ENCODE data around the gene AHNAK2. TPM values are rescaled to one million over a fixed set of nuclear protein-coding genes. Genes with fewer than 3 reads are reported as not detected.

AHNAK2 gene
- total and polyA plus RNA-seq, 2 experiments from 2014 or later = 1.8 to 4.6 TPM

- H3K27me3 ChIP-seq = no peaks in the 10 kb centered on the region
- H3K4me3 ChIP-seq = no peak overlapping the region
- H3K9me3 ChIP-seq (ENCODE audit: low read depth) = no peaks in the 10 kb centered on the region
- no peak overlapping the region for H2AFZ ChIP-seq
- H3K4me2 ChIP-seq = no peak overlapping the region
- H3K4me1 ChIP-seq (ENCODE audit: insufficient read depth) = no peaks in the 10 kb centered on the region
- H3K36me3 ChIP-seq (replicated peaks; ENCODE audit: insufficient read depth, low read depth) = no peaks in the 10 kb centered on the region
- TF ChIP-seq, protein P1, sequence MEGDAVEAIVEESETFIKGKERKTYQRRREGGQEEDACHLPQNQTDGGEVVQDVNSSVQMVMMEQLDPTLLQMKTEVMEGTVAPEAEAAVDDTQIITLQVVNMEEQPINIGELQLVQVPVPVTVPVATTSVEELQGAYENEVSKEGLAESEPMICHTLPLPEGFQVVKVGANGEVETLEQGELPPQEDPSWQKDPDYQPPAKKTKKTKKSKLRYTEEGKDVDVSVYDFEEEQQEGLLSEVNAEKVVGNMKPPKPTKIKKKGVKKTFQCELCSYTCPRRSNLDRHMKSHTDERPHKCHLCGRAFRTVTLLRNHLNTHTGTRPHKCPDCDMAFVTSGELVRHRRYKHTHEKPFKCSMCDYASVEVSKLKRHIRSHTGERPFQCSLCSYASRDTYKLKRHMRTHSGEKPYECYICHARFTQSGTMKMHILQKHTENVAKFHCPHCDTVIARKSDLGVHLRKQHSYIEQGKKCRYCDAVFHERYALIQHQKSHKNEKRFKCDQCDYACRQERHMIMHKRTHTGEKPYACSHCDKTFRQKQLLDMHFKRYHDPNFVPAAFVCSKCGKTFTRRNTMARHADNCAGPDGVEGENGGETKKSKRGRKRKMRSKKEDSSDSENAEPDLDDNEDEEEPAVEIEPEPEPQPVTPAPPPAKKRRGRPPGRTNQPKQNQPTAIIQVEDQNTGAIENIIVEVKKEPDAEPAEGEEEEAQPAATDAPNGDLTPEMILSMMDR (IDR thresholded peaks at IDR 0.05; ENCODE audit: poor library complexity) = no peak
- no peak for TF ChIP-seq EZH2 (IDR thresholded peaks at IDR 0.05; ENCODE audit: borderline replicate concordance)
- no peak for TF ChIP-seq EZH2phosphoT487 (IDR thresholded peaks at IDR 0.05; ENCODE audit: low read depth, severe bottlenecking, unreplicated experiment)
- H3K27ac ChIP-seq = no peak overlapping the region
- H3K9me2 ChIP-seq (replicated peaks; ENCODE audit: insufficient read depth) = no peaks in the 10 kb centered on the region
- peaks cover 21% of the 10 kb centered on the region for H3K79me2 ChIP-seq
- DNase-seq (ENCODE audit: low spot score) = no peak
- 94% methylated on average over 21 of the region's 21 CpGs for WGBS (ENCODE audit: low lambda C conversion rate, missing lambda C conversion rate)
- no peaks in the 10 kb centered on the region for H4K20me1 ChIP-seq (ENCODE audit: insufficient read depth, poor library complexity, severe bottlenecking)
Observed at GRCh38 chr14:105005929-105006830, 28.0 kb upstream of the AHNAK2 start.

DNA sequence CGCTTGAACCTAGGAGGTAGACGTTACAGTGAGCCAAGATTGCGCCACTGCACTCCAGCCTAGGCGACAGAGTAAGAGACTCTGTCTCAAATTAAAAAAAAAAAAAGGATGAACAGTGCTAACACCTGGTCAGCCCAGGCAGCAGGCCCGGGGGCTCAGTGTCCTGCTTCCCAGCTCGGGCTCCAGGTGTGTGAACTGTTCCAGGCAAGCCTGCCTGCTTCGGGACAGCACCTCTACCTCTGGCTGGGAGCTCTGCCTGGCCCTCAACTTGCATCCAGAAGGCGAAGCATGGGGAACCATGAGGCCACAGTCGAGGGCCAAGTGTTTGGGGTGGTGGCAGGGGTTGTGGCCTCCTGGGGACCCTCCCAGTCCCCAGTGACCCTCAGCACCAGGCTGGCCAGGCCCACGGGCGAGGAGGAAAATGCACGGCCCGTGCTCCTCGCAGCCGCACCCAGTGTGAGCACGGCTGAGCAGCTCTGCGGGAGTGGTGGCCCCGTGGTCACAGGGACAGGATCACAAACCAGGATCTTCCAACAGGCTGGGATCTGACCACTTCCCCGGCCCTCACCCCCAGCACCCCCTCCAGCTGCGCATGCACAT lies 27.3 kb upstream of the AHNAK2 start:
- H3K9me2 ChIP-seq (replicated peaks; ENCODE audit: insufficient read depth) = no peaks in the 10 kb centered on the region
- peaks cover 14% of the 10 kb centered on the region for H3K79me2 ChIP-seq
- no peak for DNase-seq (ENCODE audit: low spot score)
- H3K9me3 ChIP-seq (ENCODE audit: low read depth) = no peaks in the 10 kb centered on the region
- no peaks in the 10 kb centered on the region for H3K27me3 ChIP-seq
- no peak overlapping the region for H3K27ac ChIP-seq
- H2AFZ ChIP-seq = no peak overlapping the region
- H3K4me2 ChIP-seq = no peak overlapping the region
- no peaks in the 10 kb centered on the region for H3K4me1 ChIP-seq (ENCODE audit: insufficient read depth)
- H4K20me1 ChIP-seq (ENCODE audit: insufficient read depth, poor library complexity, severe bottlenecking) = no peaks in the 10 kb centered on the region
- 94% methylated on average over 18 of the region's 20 CpGs for WGBS (ENCODE audit: low lambda C conversion rate, missing lambda C conversion rate)
- TF ChIP-seq EZH2phosphoT487 (IDR thresholded peaks at IDR 0.05; ENCODE audit: low read depth, severe bottlenecking, unreplicated experiment) (no peak), EZH2 (IDR thresholded peaks at IDR 0.05; ENCODE audit: borderline replicate concordance) (no peak)
- TF ChIP-seq, protein P1 (IDR thresholded peaks at IDR 0.05; ENCODE audit: poor library complexity) = no peak
- H3K4me3 ChIP-seq = no peak overlapping the region
- no peaks in the 10 kb centered on the region for H3K36me3 ChIP-seq (replicated peaks; ENCODE audit: insufficient read depth, low read depth)

DNA sequence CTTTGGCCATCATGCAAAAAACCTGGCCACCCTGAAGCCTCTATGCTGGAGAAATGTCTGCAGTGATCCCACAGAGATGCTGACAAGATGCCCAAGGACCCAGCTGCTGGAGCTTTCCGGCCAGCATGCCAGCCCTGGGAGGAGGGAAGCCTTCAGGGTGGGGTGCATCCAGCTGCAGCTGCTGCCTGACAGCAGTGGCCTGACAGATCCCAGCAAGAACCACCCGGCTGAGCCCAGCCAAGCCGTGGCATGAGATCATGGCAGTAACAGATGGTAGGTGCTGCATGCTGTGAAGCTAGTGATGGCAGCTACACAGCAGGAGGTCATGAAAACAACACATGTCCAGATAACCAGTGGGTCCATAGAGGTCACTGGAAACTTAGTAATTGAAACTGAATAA lies 21.2 kb upstream of the AHNAK2 start:
- no peaks in the 10 kb centered on the region for H3K36me3 ChIP-seq (replicated peaks; ENCODE audit: insufficient read depth, low read depth)
- no peak overlapping the region for H3K4me3 ChIP-seq
- 88% methylated on average over 3 of the region's 3 CpGs for WGBS (ENCODE audit: low lambda C conversion rate, missing lambda C conversion rate)
- no peak overlapping the region for H3K4me2 ChIP-seq
- TF ChIP-seq, protein P1 (IDR thresholded peaks at IDR 0.05; ENCODE audit: poor library complexity) = no peak
- TF ChIP-seq EZH2 (IDR thresholded peaks at IDR 0.05; ENCODE audit: borderline replicate concordance) = no peak
- TF ChIP-seq EZH2phosphoT487 (IDR thresholded peaks at IDR 0.05; ENCODE audit: low read depth, severe bottlenecking, unreplicated experiment) = no peak
- H4K20me1 ChIP-seq (ENCODE audit: insufficient read depth, poor library complexity, severe bottlenecking) = no peaks in the 10 kb centered on the region
- no peaks in the 10 kb centered on the region for H3K9me2 ChIP-seq (replicated peaks; ENCODE audit: insufficient read depth)
- no peaks in the 10 kb centered on the region for H3K9me3 ChIP-seq (ENCODE audit: low read depth)
- H2AFZ ChIP-seq = no peak overlapping the region
- no peak for DNase-seq (ENCODE audit: low spot score)
- H3K27ac ChIP-seq = no peak overlapping the region
- no peaks in the 10 kb centered on the region for H3K4me1 ChIP-seq (ENCODE audit: insufficient read depth)
- H3K79me2 ChIP-seq = no peaks in the 10 kb centered on the region
- H3K27me3 ChIP-seq = no peaks in the 10 kb centered on the region

All from hepatocyte (in vitro differentiated cells).